GM23338 (cell line): ENCODE measurements around the gene VAMP2. TPM values are rescaled to one million over a fixed set of nuclear protein-coding genes. Genes with fewer than 3 reads are reported as not detected.

Source experiments
- ATAC-seq: fragments of 200-7000 bp; cut with Tn5 transposase; 3 replicates; pipeline ENCODE4 v1.9.1; 2020
- DNase-seq: peaks from one replicate; pipeline ENCODE4 v3.0.0-alpha.2; 2015; ENCODE audit warnings: low spot score
- H2AFZ ChIP-seq: fragments of 200-600 bp; sonication (generic); 2 replicates; pipeline ENCODE4 v1.8.0; 2016; ENCODE audit warnings: antibody characterized with exemption, mild to moderate bottlenecking, moderate library complexity
- H3F3A ChIP-seq: fragments of 200-600 bp; sonication (generic); replicated peaks from 2 replicates; pipeline ENCODE4 v1.8.0; 2017; ENCODE audit warnings: antibody characterized with exemption, mixed run types, low read depth
- H3K27ac ChIP-seq: fragments of 200-600 bp; sonication (generic); 2 replicates; pipeline ENCODE4 v1.6.1; 2016; ENCODE audit warnings: low read depth
- H3K27me3 ChIP-seq: fragments of 200-600 bp; sonication (generic); 2 replicates; pipeline ENCODE4 v1.8.0; 2016; ENCODE audit warnings: mild to moderate bottlenecking, mixed run types, moderate library complexity; ENCODE audit not compliant: insufficient read depth
- H3K36me3 ChIP-seq: fragments of 200-600 bp; sonication (generic); 2 replicates; pipeline ENCODE4 v1.8.0; 2016; ENCODE audit warnings: mild to moderate bottlenecking; ENCODE audit not compliant: insufficient read depth
- H3K4me1 ChIP-seq: fragments of 200-600 bp; sonication (generic); 2 replicates; pipeline ENCODE4 v1.8.0; 2016; ENCODE audit warnings: mild to moderate bottlenecking, moderate library complexity; ENCODE audit not compliant: insufficient read depth
- H3K4me2 ChIP-seq: fragments of 200-600 bp; sonication (generic); 2 replicates; pipeline ENCODE4 v1.7.1; 2017; ENCODE audit warnings: mixed run types
- H3K4me3 ChIP-seq: fragments of 200-600 bp; sonication (generic); 2 replicates; pipeline ENCODE4 v1.6.1; 2016; ENCODE audit warnings: mixed run types
- H3K79me2 ChIP-seq: fragments of 200-600 bp; sonication (generic); replicated peaks from 2 replicates; pipeline ENCODE4 v1.8.0; 2017; ENCODE audit warnings: mild to moderate bottlenecking; ENCODE audit not compliant: insufficient read depth
- H3K9me2 ChIP-seq: fragments of 200-600 bp; sonication (generic); 2 replicates; pipeline ENCODE4 v1.8.0; 2017; ENCODE audit not compliant: insufficient read depth
- H4K20me1 ChIP-seq: fragments of 200-600 bp; sonication (generic); replicated peaks from 2 replicates; pipeline ENCODE4 v1.8.0; 2017; ENCODE audit warnings: mild to moderate bottlenecking; ENCODE audit not compliant: insufficient read depth
- H3K27ac Mint-ChIP-seq: 2 replicates; pipeline ENCODE4 v1.8.0; 2020; ENCODE audit warnings: inconsistent platforms, mild to moderate bottlenecking, moderate library complexity, mixed read lengths
- H3K27me3 Mint-ChIP-seq: 3 replicates; pipeline ENCODE4 v1.8.0; 2022; ENCODE audit warnings: low read depth, mild to moderate bottlenecking, moderate library complexity, mixed read lengths, inconsistent platforms; ENCODE audit not compliant: insufficient read depth, poor library complexity
- H3K36me3 Mint-ChIP-seq: 3 replicates; pipeline ENCODE4 v1.8.0; 2021; ENCODE audit warnings: low read depth, mild to moderate bottlenecking, inconsistent platforms, moderate library complexity, mixed read lengths
- H3K4me1 Mint-ChIP-seq: 3 replicates; pipeline ENCODE4 v1.8.0; 2020; ENCODE audit warnings: mild to moderate bottlenecking, inconsistent platforms, mixed read lengths
- H3K4me3 Mint-ChIP-seq: 3 replicates; pipeline ENCODE4 v1.8.0; 2021; ENCODE audit warnings: moderate library complexity, mild to moderate bottlenecking, inconsistent platforms, mixed read lengths
- H3K9me3 Mint-ChIP-seq: 3 replicates; pipeline ENCODE4 v1.8.0; 2020; ENCODE audit warnings: moderate library complexity, mild to moderate bottlenecking, inconsistent platforms, mixed read lengths
- CTCF ChIP-seq, 2 experiments: fragments of 200-600 bp in 1 of 2; sonication (generic) in 1 of 2; conservative IDR thresholded peaks; 2 replicates each; pipeline versions ENCODE4 v1.5.1 to v1.6.1; 2016 to 2017; ENCODE audit warnings: antibody characterized with exemption in 2 of 2, low read depth in 2 of 2, mild to moderate bottlenecking in 2 of 2, moderate library complexity in 1 of 2
- POLR2AphosphoS5 ChIP-seq: IDR thresholded peaks from 2 replicates; pipeline ENCODE4 v1.6.1; 2016; ENCODE audit warnings: antibody characterized with exemption, low read depth
- ZNF462 ChIP-seq: fragments of 250-450 bp; sonication (Bioruptor Pico); IDR thresholded peaks from 2 replicates; pipeline ENCODE4 v1.5.0; 2020; ENCODE audit warnings: mild to moderate bottlenecking, moderate library complexity
- polyA plus RNA-seq: library from polyadenylated mRNA; unstranded; fragments of >200 nt; fragmentation: Nextera tagmentation; extraction: Ambion mirVana; gene quantifications from 2 replicates; pipeline ENCODE4 v1.2.1, GENCODE V29; 2016
- total RNA-seq: library from RNA; depleted of rRNA; stranded (reverse); fragments of >200 nt; shearing (Covaris generic); gene quantifications from 2 replicates; pipeline ENCODE4 v1.2.3, GENCODE V29; 2014

The VAMP2 gene
- total and polyA plus RNA-seq, 2 experiments from 2014 or later: 6.9 to 32.3 TPM

- H3K9me3 Mint-ChIP-seq: peaks cover 4% of the 10 kb centered on the region; the same call in 1 of the 3 replicates
- no peak overlapping the region for H3K4me3 Mint-ChIP-seq
- peaks cover 21% of the 10 kb centered on the region for H3K27me3 ChIP-seq
- H2AFZ ChIP-seq: peak overlapping the region; percentile 97
- H3K4me1 ChIP-seq: peaks cover 21% of the 10 kb centered on the region
- H3K27ac ChIP-seq: no peak overlapping the region
- H3K36me3 ChIP-seq: peaks cover 7% of the 10 kb centered on the region; the same call in 1 of the 2 replicates
- H3K4me1 Mint-ChIP-seq: peaks cover 13% of the 10 kb centered on the region
- peaks cover 32% of the 10 kb centered on the region for H3F3A ChIP-seq
- peaks cover 17% of the 10 kb centered on the region for H3K36me3 Mint-ChIP-seq
- H3K4me3 ChIP-seq: peak overlapping the region; percentile 82
- peaks cover 12% of the 10 kb centered on the region for H3K27me3 Mint-ChIP-seq
- ATAC-seq (no peak), DNase-seq (no peak)
- H4K20me1 ChIP-seq: no peaks in the 10 kb centered on the region
- H3K27ac Mint-ChIP-seq: no peak overlapping the region
- TF ChIP-seq CTCF (conservative IDR thresholded peaks at IDR 0.05; ENCODE audit: low read depth in 2 of 2) (no peak), POLR2AphosphoS5 (no peak), ZNF462 (CRISPR knock-in tag) (no peak)
- no peaks in the 10 kb centered on the region for H3K79me2 ChIP-seq
- H3K4me2 ChIP-seq: peak overlapping the region; percentile 91
- H3K9me2 ChIP-seq: no peaks in the 10 kb centered on the region
Measured at GRCh38 chr17:8137645-8138373, 24.9 kb downstream of the VAMP2 start.
